Dendritic cell treated with granulocyte-macrophage colony-stimulating factor and Interleukin-4, amounts not matched to agents 40 ng/mL and 50 ng/mL, for 4 days (primary cell): ENCODE data around the gene S100A7.
"Not testable (repeated sequence)": the region's sequence is repeated elsewhere in the genome, so short reads cannot be mapped to it uniquely, and the experiment has no call there.

Source experiments
- H3K27ac Mint-ChIP-seq: one replicate; pipeline ENCODE4 v1.8.0; 2022; ENCODE audit warnings: mild to moderate bottlenecking, mixed read lengths
- H3K27me3 Mint-ChIP-seq: one replicate; pipeline ENCODE4 v1.8.0; 2022; ENCODE audit warnings: mild to moderate bottlenecking, mixed read lengths
- H3K36me3 Mint-ChIP-seq: one replicate; pipeline ENCODE4 v1.8.0; 2022; ENCODE audit warnings: low read depth, mixed read lengths
- H3K4me1 Mint-ChIP-seq: one replicate; pipeline ENCODE4 v1.8.0; 2022; ENCODE audit warnings: low read depth, mixed read lengths
- H3K4me3 Mint-ChIP-seq: one replicate; pipeline ENCODE4 v1.8.0; 2022; ENCODE audit warnings: mild to moderate bottlenecking, moderate library complexity, mixed read lengths
- H3K9me3 Mint-ChIP-seq: one replicate; pipeline ENCODE4 v1.8.0; 2022; ENCODE audit warnings: mixed read lengths
- intact Hi-C: fragments of 100-400 bp; cut with micrococcal nuclease; formaldehyde crosslinking; loops from one replicate; pipeline ENCODE4 v1.15.0; 2022

S100A7 gene

DNA sequence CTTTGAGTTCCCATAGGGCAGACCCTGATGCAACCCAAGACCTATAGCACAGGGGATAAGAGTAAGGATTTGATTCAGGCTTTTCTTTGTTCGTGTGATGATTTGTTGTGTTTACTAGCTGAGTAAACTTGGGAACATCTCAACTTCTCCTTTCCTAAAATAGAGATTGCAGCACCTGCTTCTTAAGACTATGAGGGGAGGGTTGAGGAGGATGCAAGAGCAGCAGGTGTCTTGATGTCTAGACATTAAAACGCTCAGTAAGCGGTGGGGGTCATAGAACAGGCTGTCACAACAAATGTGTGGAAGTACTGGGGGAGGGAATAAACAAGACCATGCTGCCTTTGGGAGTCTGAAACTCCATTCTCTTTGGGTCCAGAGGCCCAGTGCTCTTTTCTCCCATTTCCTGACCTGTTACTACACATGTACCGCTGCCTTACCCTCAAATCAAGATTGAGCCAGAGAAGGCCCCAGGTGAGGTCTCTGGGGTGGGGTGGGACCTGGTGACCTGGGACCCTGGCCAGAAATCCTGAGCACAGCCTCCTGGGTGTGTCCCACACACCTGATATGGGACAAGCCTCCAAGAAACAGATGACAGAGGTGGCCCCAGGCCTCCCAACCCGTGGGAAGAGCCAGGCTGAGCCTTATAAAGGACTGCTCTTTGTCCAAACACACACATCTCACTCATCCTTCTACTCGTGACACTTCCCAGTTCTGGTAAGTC is 44.4 kb downstream of the S100A7 start, which contains the start of gene S100A7A:
Gene S100A7A (plus strand): TSS at position 671 of the 721 bp plus-strand sequence. CDS start 1,563 bp downstream, outside the sequence.
- H3K4me1 Mint-ChIP-seq, result no peaks in the 10 kb centered on the region
- no peak within 1 kb of the TSS for H3K4me3 Mint-ChIP-seq
- no peaks in the 10 kb centered on the region for H3K9me3 Mint-ChIP-seq
- intact Hi-C loops, result no loop called here
- H3K36me3 Mint-ChIP-seq, result no peaks in the 10 kb centered on the region
- H3K27me3 Mint-ChIP-seq, result peaks cover 28% of the 10 kb centered on the region
- H3K27ac Mint-ChIP-seq, result no peak within 1 kb of the TSS

DNA sequence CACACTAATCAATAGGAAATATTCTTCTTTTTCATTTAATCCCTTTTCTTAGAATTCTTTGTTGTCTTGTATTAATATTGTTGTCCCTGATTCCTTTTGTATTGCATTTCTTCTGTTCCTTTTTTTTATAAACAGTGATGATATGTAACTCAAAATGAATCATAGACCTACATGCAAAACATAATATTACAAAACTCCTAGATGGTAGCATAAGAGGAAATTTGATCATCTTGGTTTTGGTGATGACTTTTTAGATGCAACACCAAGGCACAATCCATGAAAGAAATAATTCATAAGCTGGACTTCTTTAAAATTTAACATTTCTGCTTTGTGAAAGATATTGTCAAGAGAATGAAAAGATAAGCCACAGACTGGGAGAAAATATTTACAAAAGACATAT is 46.5 kb downstream of the S100A7 start:
- H3K4me1 Mint-ChIP-seq, H3K36me3 Mint-ChIP-seq, H3K4me3 Mint-ChIP-seq, H3K9me3 Mint-ChIP-seq, intact Hi-C loops, H3K27ac Mint-ChIP-seq: not testable (repeated sequence)
- H3K27me3 Mint-ChIP-seq, result peaks cover 29% of the 10 kb centered on the region
